ENCODE measurements around the gene PSTPIP2.
"Not testable (repeated sequence)": the region's sequence is repeated elsewhere in the genome, so short reads cannot be mapped to it uniquely, and the experiment has no call there.

The PSTPIP2 gene

GRCh38 chr18:45999536-45999935, 72.5 kb downstream of the PSTPIP2 start:
- H3K4me3 ChIP-seq (ENCODE audit: low read length): no peak overlapping the region
- TF ChIP-seq ZNF274 (IDR thresholded peaks at IDR 0.05; ENCODE audit: low read depth, low read length): no peak

GRCh38 chr18:45998244-45998643, 73.8 kb downstream of the PSTPIP2 start:
- H3K4me3 ChIP-seq (ENCODE audit: low read length): no peak overlapping the region
- no peak for TF ChIP-seq ZNF274 (IDR thresholded peaks at IDR 0.05; ENCODE audit: low read depth, low read length)

- no peak overlapping the region for H3K4me3 ChIP-seq (ENCODE audit: low read length)
- no peak for TF ChIP-seq ZNF274 (IDR thresholded peaks at IDR 0.05; ENCODE audit: low read depth, low read length)
Observed at GRCh38 chr18:45997700-45998151, 74.3 kb downstream of the PSTPIP2 start.

- no peak overlapping the region for H3K4me3 ChIP-seq (ENCODE audit: low read length)
- TF ChIP-seq ZNF274 (IDR thresholded peaks at IDR 0.05; ENCODE audit: low read depth, low read length): no peak
Observed at GRCh38 chr18:45995461-45995860, 76.6 kb downstream of the PSTPIP2 start.

GRCh38 chr18:45993438-45993837, 78.6 kb downstream of the PSTPIP2 start:
- TF ChIP-seq ZNF274 (IDR thresholded peaks at IDR 0.05; ENCODE audit: low read depth, low read length): no peak
- no peak overlapping the region for H3K4me3 ChIP-seq (ENCODE audit: low read length)

- not testable (repeated sequence) for H3K4me3 ChIP-seq (ENCODE audit: low read length)
Observed at GRCh38 chr18:45992527-45992926, 79.5 kb downstream of the PSTPIP2 start.

- TF ChIP-seq ZNF274 (IDR thresholded peaks at IDR 0.05; ENCODE audit: low read depth, low read length): no peak
- no peak overlapping the region for H3K4me3 ChIP-seq (ENCODE audit: low read length)
Observed at GRCh38 chr18:45991788-45992187, 80.3 kb downstream of the PSTPIP2 start.

- no peak overlapping the region for H3K4me3 ChIP-seq (ENCODE audit: low read length)
- TF ChIP-seq ZNF274 (IDR thresholded peaks at IDR 0.05; ENCODE audit: low read depth, low read length): no peak
Observed at GRCh38 chr18:45984546-45985235, 87.4 kb downstream of the PSTPIP2 start.

GRCh38 chr18:45981821-45982220, 90.2 kb downstream of the PSTPIP2 start:
- no peak for TF ChIP-seq ZNF274 (IDR thresholded peaks at IDR 0.05; ENCODE audit: low read depth, low read length)
- H3K4me3 ChIP-seq (ENCODE audit: low read length): no peak overlapping the region

- no peak for TF ChIP-seq ZNF274 (IDR thresholded peaks at IDR 0.05; ENCODE audit: low read depth, low read length)
- no peak overlapping the region for H3K4me3 ChIP-seq (ENCODE audit: low read length)
Observed at GRCh38 chr18:45980229-45980628, 91.8 kb downstream of the PSTPIP2 start.

- no peak overlapping the region for H3K4me3 ChIP-seq (ENCODE audit: low read length)
- no peak for TF ChIP-seq ZNF274 (IDR thresholded peaks at IDR 0.05; ENCODE audit: low read depth, low read length)
Observed at GRCh38 chr18:45978084-45978483, 94.0 kb downstream of the PSTPIP2 start.

- TF ChIP-seq ZNF274 (IDR thresholded peaks at IDR 0.05; ENCODE audit: low read depth, low read length): no peak
- H3K4me3 ChIP-seq (ENCODE audit: low read length): no peak overlapping the region
Observed at GRCh38 chr18:45976974-45977373, 95.1 kb downstream of the PSTPIP2 start.

- no peak overlapping the region for H3K4me3 ChIP-seq (ENCODE audit: low read length)
- TF ChIP-seq ZNF274 (IDR thresholded peaks at IDR 0.05; ENCODE audit: low read depth, low read length): no peak
Observed at GRCh38 chr18:45976566-45976965, 95.5 kb downstream of the PSTPIP2 start.

GRCh38 chr18:45974088-45974536, 97.9 kb downstream of the PSTPIP2 start:
- H3K4me3 ChIP-seq (ENCODE audit: low read length): no peak overlapping the region
- TF ChIP-seq ZNF274 (IDR thresholded peaks at IDR 0.05; ENCODE audit: low read depth, low read length): no peak

GRCh38 chr18:45967007-45967706, 104.9 kb downstream of the PSTPIP2 start, which contains the start of gene EPG5:
Gene EPG5, minus strand, starts transcription at chr18:45967329. Its CDS starts 90 bp downstream, at chr18:45967239.
- H3K4me3 ChIP-seq (ENCODE audit: low read length): peak within 1 kb of the TSS; percentile 84
- TF ChIP-seq ZNF274 (IDR thresholded peaks at IDR 0.05; ENCODE audit: low read depth, low read length): no peak

- not testable (repeated sequence) for H3K4me3 ChIP-seq (ENCODE audit: low read length)
Observed at GRCh38 chr18:45964913-45965312, 107.1 kb downstream of the PSTPIP2 start.
